Glutamatergic neuron (in vitro differentiated cells): ENCODE data around the gene DRG2. TPM values are rescaled to one million over a fixed set of nuclear protein-coding genes. Genes with fewer than 3 reads are reported as not detected.

ENCODE experiments used
- DNase-seq: peaks from one replicate; pipeline ENCODE4 v3.0.0; 2022
- H3K27ac Mint-ChIP-seq: one replicate; pipeline ENCODE4 v1.8.0; 2020; ENCODE audit warnings: mild to moderate bottlenecking, mixed read lengths, inconsistent platforms; ENCODE audit not compliant: unreplicated experiment
- H3K27me3 Mint-ChIP-seq: one replicate; pipeline ENCODE4 v1.8.0; 2020; ENCODE audit warnings: mild to moderate bottlenecking, moderate library complexity, mixed read lengths, inconsistent platforms; ENCODE audit not compliant: unreplicated experiment
- H3K36me3 Mint-ChIP-seq: one replicate; pipeline ENCODE4 v1.8.0; 2020; ENCODE audit warnings: mild to moderate bottlenecking, mixed read lengths, inconsistent platforms; ENCODE audit not compliant: unreplicated experiment
- H3K4me1 Mint-ChIP-seq: one replicate; pipeline ENCODE4 v1.8.0; 2020; ENCODE audit warnings: mild to moderate bottlenecking, low read depth, mixed read lengths, inconsistent platforms; ENCODE audit not compliant: unreplicated experiment
- H3K4me3 Mint-ChIP-seq: one replicate; pipeline ENCODE4 v1.8.0; 2020; ENCODE audit warnings: mild to moderate bottlenecking, mixed read lengths, inconsistent platforms; ENCODE audit not compliant: unreplicated experiment
- H3K9me3 Mint-ChIP-seq: one replicate; pipeline ENCODE4 v1.8.0; 2020; ENCODE audit warnings: mild to moderate bottlenecking, moderate library complexity, mixed read lengths, inconsistent platforms; ENCODE audit not compliant: unreplicated experiment
- total RNA-seq: library from RNA; stranded (reverse); fragmentation: NEBNext Ultra II Directional; extraction: Animal tissue kit (Norgen Biotek cat#: 25700); gene quantifications from one replicate; pipeline ENCODE4 v1.2.1, GENCODE V29; 2021; ENCODE audit not compliant: unreplicated experiment
- TF ChIP-seq, protein P1 (sequence below): fragments of 200-600 bp; sonication (generic); IDR thresholded peaks from one replicate; pipeline ENCODE4 v1.5.0; 2021; ENCODE audit not compliant: partially characterized antibody, unreplicated experiment

Gene DRG2
- total RNA-seq, 1 donor from 2014 or later = 37.1 TPM

DNA sequence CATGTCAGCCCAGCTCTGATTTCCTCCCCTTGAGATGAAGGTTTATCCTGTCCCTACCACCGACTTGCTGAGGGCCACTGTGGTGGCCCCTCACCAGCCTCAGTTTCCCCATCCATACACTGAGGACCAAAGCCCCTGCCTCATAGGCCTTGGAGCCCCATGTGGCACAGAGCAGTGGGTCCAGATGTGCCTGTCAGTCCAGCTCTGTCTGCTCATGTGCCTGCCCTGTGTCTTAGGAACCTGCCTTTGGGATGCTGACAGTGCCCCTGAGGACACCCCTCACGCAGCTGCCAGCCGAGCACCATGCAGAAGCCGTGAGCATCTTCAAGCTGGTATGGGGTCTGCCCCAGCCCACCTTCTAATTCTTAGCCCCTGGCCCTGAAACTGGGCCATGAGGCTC, 56.5 kb downstream of the DRG2 start:
- H3K4me1 Mint-ChIP-seq = no peaks in the 10 kb centered on the region
- TF ChIP-seq, protein P1, sequence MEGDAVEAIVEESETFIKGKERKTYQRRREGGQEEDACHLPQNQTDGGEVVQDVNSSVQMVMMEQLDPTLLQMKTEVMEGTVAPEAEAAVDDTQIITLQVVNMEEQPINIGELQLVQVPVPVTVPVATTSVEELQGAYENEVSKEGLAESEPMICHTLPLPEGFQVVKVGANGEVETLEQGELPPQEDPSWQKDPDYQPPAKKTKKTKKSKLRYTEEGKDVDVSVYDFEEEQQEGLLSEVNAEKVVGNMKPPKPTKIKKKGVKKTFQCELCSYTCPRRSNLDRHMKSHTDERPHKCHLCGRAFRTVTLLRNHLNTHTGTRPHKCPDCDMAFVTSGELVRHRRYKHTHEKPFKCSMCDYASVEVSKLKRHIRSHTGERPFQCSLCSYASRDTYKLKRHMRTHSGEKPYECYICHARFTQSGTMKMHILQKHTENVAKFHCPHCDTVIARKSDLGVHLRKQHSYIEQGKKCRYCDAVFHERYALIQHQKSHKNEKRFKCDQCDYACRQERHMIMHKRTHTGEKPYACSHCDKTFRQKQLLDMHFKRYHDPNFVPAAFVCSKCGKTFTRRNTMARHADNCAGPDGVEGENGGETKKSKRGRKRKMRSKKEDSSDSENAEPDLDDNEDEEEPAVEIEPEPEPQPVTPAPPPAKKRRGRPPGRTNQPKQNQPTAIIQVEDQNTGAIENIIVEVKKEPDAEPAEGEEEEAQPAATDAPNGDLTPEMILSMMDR = no peak
- no peaks in the 10 kb centered on the region for H3K9me3 Mint-ChIP-seq
- H3K36me3 Mint-ChIP-seq = no peaks in the 10 kb centered on the region
- H3K4me3 Mint-ChIP-seq = no peak overlapping the region
- no peak for DNase-seq
- H3K27ac Mint-ChIP-seq = no peak overlapping the region
- peaks cover 1% of the 10 kb centered on the region for H3K27me3 Mint-ChIP-seq

- no peaks in the 10 kb centered on the region for H3K9me3 Mint-ChIP-seq
- no peaks in the 10 kb centered on the region for H3K4me1 Mint-ChIP-seq
- no peak for DNase-seq
- no peak overlapping the region for H3K4me3 Mint-ChIP-seq
- H3K27me3 Mint-ChIP-seq = peaks cover 1% of the 10 kb centered on the region
- no peaks in the 10 kb centered on the region for H3K36me3 Mint-ChIP-seq
- no peak overlapping the region for H3K27ac Mint-ChIP-seq
- TF ChIP-seq, protein P1 = no peak
Measured at GRCh38 chr17:18144855-18145254, 57.1 kb downstream of the DRG2 start.

DNA sequence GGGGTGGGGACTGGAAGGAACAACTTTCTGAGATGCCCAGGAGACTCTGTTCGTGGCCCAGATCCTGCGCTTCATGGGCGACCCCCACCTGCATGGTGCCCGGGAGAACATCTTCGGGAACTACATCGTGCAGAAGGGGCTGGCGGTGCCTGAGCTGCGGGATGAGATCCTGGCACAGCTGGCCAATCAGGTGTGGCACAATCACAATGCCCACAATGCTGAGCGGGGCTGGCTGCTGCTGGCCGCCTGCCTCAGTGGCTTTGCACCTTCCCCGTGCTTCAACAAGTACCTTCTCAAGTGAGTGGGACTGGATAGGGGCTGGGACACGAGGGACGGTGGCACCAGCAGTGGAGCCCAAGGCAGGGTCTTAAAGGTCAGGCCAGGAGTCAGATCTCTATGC, 58.1 kb downstream of the DRG2 start:
- no peaks in the 10 kb centered on the region for H3K4me1 Mint-ChIP-seq
- DNase-seq = no peak

GRCh38 chr17:18146259-18146658, 58.5 kb downstream of the DRG2 start:
- H3K27ac Mint-ChIP-seq = no peak overlapping the region
- peaks cover 1% of the 10 kb centered on the region for H3K27me3 Mint-ChIP-seq

More for the DNA sequence above, 58.1 kb downstream of the DRG2 start:
- Mint-ChIP-seq H3K4me3 (no peak overlapping the region), H3K36me3 (no peaks in the 10 kb centered on the region), H3K27me3 (peaks cover 1% of the 10 kb centered on the region), H3K27ac (no peak overlapping the region), H3K9me3 (no peaks in the 10 kb centered on the region)
- TF ChIP-seq, protein P1 = no peak

DNA sequence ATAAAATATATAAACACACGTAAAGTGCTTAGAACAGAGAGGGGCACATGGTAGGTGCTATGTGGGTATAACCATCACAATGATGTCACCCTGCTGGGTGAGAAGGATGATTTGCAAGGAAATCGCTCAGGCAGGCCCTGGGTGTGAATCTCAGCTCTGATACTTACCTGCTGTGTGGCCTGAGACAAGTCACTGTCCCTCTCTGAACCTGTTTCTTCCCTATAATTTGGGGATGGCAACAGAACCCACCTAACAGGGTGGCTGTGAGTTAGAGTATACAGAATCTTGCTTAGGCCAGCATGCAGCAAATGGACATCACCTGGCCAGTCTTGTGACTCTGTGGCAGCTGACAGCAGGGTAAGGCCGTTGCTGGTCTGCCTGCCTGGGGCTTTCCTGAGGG, 59.2 kb downstream of the DRG2 start:
- DNase-seq = no peak
- no peaks in the 10 kb centered on the region for H3K4me1 Mint-ChIP-seq
- H3K36me3 Mint-ChIP-seq = no peaks in the 10 kb centered on the region
- H3K9me3 Mint-ChIP-seq = no peaks in the 10 kb centered on the region
- no peak overlapping the region for H3K4me3 Mint-ChIP-seq
- H3K27ac Mint-ChIP-seq = no peak overlapping the region
- peaks cover 1% of the 10 kb centered on the region for H3K27me3 Mint-ChIP-seq
- TF ChIP-seq, protein P1 = no peak

More at GRCh38 chr17:18146259-18146658, 58.5 kb downstream of the DRG2 start:
- Mint-ChIP-seq H3K36me3 (no peaks in the 10 kb centered on the region), H3K4me3 (no peak overlapping the region), H3K4me1 (no peaks in the 10 kb centered on the region), H3K9me3 (no peaks in the 10 kb centered on the region)
- TF ChIP-seq, protein P1 = no peak
- DNase-seq = no peak
